Measurements from ENCODE around the gene FLNC. TPM values are rescaled to one million over a fixed set of nuclear protein-coding genes. Genes with fewer than 3 reads are reported as not detected.

Gene FLNC
- total RNA-seq, 1 experiment from 2014 or later: 93.1 TPM

DNA sequence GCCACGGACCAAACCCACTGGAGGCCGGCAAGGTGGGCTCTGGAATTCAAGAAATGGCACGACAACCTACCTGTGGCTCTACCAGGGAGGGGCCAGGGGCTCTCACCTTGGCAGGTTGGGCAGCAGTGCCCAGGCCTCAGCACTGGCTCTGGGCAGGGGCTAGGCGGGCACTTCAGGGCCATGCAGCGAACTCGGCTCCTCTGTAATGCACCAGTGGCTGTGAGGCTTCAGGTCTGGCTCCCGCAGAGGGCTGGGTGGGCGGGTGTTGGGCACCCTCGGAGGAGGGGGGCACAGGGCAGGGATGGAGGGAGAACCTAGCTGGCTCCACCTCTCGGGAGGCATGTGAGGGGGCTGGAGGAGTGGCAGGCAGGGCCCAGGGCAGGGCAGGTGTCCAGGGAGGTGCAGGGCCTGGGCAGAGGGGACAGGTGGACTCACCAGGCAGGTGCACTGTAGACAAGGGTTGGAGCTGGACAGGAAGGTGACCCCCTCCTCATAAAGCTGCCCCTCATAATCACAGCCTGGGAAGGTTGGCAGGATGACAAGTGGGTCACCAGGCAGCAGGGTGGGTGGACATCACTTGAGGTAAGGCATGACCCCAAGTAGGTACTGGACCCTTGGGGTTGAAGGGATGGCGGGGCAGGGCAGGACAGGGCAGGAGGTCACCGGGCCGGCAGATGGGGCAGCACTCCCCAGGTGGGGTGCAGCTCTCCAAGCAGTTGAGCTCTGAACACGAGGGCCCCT, 73.6 kb downstream of the FLNC start:
- DNase-seq: no peak
- H3K4me3 ChIP-seq: no peak overlapping the region
- H3K27me3 ChIP-seq: no peaks in the 10 kb centered on the region
- H3K9me3 ChIP-seq: no peaks in the 10 kb centered on the region
- H3K36me3 ChIP-seq: no peaks in the 10 kb centered on the region

DNA sequence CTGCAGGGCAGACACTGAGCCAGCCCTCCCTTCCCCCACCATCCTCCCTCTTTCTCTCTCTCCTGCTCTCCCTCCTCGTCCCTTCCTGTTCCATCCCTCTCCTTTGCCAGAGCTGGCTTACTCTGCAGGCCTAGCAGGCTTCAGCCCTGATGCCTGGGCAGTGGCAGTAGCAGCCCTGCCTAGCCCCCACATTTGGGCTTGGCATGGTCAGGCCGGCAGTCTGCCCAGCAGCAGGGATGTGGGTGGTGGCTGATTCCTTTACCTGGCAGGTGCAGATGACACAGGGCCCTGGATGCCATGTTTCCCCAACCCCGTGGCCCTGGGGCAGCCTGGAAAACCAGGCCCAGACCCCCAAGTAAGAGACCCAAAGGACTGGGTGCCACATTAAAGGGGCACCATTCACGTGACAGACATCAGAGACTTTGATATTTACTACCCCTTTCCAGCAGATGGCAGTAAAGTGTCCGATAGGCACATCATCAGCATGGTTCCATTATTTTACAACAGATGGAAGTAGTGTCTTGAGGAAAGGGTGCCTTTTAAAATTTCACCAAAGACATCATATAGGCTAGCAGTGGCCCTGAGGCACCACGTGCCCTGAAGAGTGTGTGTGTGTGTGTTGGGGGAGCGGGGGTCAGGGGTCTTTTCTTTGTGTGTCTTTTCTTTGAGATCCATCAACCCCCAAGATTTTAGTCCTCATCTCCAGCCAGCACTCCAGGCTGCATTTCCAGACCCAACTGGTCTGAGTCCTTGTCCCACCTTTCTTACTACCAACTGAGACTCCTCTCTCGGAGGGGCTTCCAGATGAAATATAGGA, 74.4 kb downstream of the FLNC start:
- no peak for DNase-seq
- H3K9me3 ChIP-seq: no peaks in the 10 kb centered on the region
- H3K27me3 ChIP-seq: no peaks in the 10 kb centered on the region
- H3K4me3 ChIP-seq: no peak overlapping the region
- H3K36me3 ChIP-seq: no peaks in the 10 kb centered on the region

GRCh38 chr7:128906001-128906765, 76.0 kb downstream of the FLNC start:
- H3K4me3 ChIP-seq: no peak overlapping the region
- no peaks in the 10 kb centered on the region for H3K9me3 ChIP-seq
- no peaks in the 10 kb centered on the region for H3K36me3 ChIP-seq
- no peaks in the 10 kb centered on the region for H3K27me3 ChIP-seq
- no peak for DNase-seq

- no peak for DNase-seq
- Histone ChIP-seq H3K4me3 (no peak overlapping the region), H3K9me3 (no peaks in the 10 kb centered on the region), H3K36me3 (no peaks in the 10 kb centered on the region), H3K27me3 (no peaks in the 10 kb centered on the region)
Observed at GRCh38 chr7:128906766-128907559, 76.8 kb downstream of the FLNC start.

Other genes starting within 250 kb of the FLNC start
- 0.02 and 0.46 TPM in 2 replicates for gene GARIN1A, start 158.1 kb upstream of the FLNC start, total RNA-seq (2014; rRNA removed; shearing (Covaris generic); ENCODE audit: low replicate concordance)
- 118 and 161 TPM in 2 replicates for gene CALU, start 91.0 kb upstream of the FLNC start, total RNA-seq (2014; rRNA removed; shearing (Covaris generic); ENCODE audit: low replicate concordance)
- not detected in 2 replicates for gene OPN1SW, start 54.6 kb upstream of the FLNC start, total RNA-seq (2014; rRNA removed; shearing (Covaris generic); ENCODE audit: low replicate concordance)
- 0.53 TPM in 1 of 2 replicates, not detected in the other for gene CCDC136, start 38.4 kb upstream of the FLNC start, total RNA-seq (2014; rRNA removed; shearing (Covaris generic); ENCODE audit: low replicate concordance)
- 83.6 and 97.0 TPM in 2 replicates for gene ATP6V1F, start 32.5 kb downstream of the FLNC start, total RNA-seq (2014; rRNA removed; shearing (Covaris generic); ENCODE audit: low replicate concordance)
- not detected in 2 replicates for gene KCP, start 80.3 kb downstream of the FLNC start, total RNA-seq (2014; rRNA removed; shearing (Covaris generic); ENCODE audit: low replicate concordance)
- 0.89 and 2.4 TPM in 2 replicates for gene IRF5, start 107.5 kb downstream of the FLNC start, total RNA-seq (2014; rRNA removed; shearing (Covaris generic); ENCODE audit: low replicate concordance)
- 23.9 and 24.5 TPM in 2 replicates for gene TNPO3, start 224.7 kb downstream of the FLNC start, total RNA-seq (2014; rRNA removed; shearing (Covaris generic); ENCODE audit: low replicate concordance)